Heart left ventricle (tissue), 16 donors: Measurements from ENCODE around the gene ZNF197. TPM values are rescaled to one million over a fixed set of nuclear protein-coding genes. Genes with fewer than 3 reads are reported as not detected.

Experiments
- ATAC-seq, 4 donors: fragments of 200-7000 bp; cut with Tn5 transposase; one replicate each; pipeline ENCODE4 v1.9.1; 2020 to 2022; ENCODE audit warnings: moderate library complexity in 4 of 4, mild to moderate bottlenecking in 3 of 4, moderate number of reproducible peaks in 1 of 4
- DNase-seq, 5 donors: peaks; one replicate each; pipeline ENCODE4 v3.0.0-alpha.2; 2020
- H3K27ac ChIP-seq, 12 donors: fragments of 200-600 bp; sonication (generic) in 4 of 12; one replicate each; pipeline versions ENCODE4 v1.5.0 to v1.8.0; 2016 to 2022; ENCODE audit warnings: mild to moderate bottlenecking in 2 of 12
- H3K27me3 ChIP-seq, 9 donors: fragments of 200-600 bp; sonication (generic) in 2 of 9; one replicate each; pipeline versions ENCODE4 v1.5.1 to v1.8.0; 2016 to 2022; ENCODE audit warnings: mild to moderate bottlenecking in 3 of 9
- H3K36me3 ChIP-seq, 9 donors: fragments of 200-600 bp; sonication (generic) in 2 of 9; one replicate each; pipeline versions ENCODE4 v1.5.0 to v1.8.0; 2018 to 2022; ENCODE audit warnings: mild to moderate bottlenecking in 2 of 9
- H3K4me1 ChIP-seq, 12 donors: fragments of 200-600 bp; sonication (generic) in 4 of 12; one replicate each; pipeline versions ENCODE4 v1.5.0 to v1.8.0; 2016 to 2022; ENCODE audit warnings: mild to moderate bottlenecking in 3 of 12
- H3K4me3 ChIP-seq, 12 donors: fragments of 200-600 bp; sonication (generic) in 4 of 12; one replicate each; pipeline versions ENCODE4 v1.5.0 to v1.8.0; 2017 to 2022; ENCODE audit warnings: mild to moderate bottlenecking in 9 of 12, moderate library complexity in 4 of 12
- H3K9me3 ChIP-seq, 12 donors: fragments of 200-600 bp; sonication (generic) in 4 of 12; one replicate each; pipeline versions ENCODE4 v1.5.0 to v1.8.0; 2016 to 2022; ENCODE audit warnings: mild to moderate bottlenecking in 1 of 12
- CTCF ChIP-seq, 12 donors: fragments of 200-600 bp; sonication (generic) in 4 of 12; IDR thresholded peaks; one replicate each; pipeline versions ENCODE4 v1.5.0 to v1.8.0; 2018 to 2022; ENCODE audit warnings: antibody characterized with exemption in 12 of 12, mild to moderate bottlenecking in 5 of 12
- POLR2A ChIP-seq, 2 donors: fragments of 450-650 bp; IDR thresholded peaks; one replicate each; pipeline ENCODE4 v1.6.1; 2017; ENCODE audit warnings: antibody characterized with exemption in 2 of 2, mild to moderate bottlenecking in 2 of 2, moderate library complexity in 2 of 2
- WGBS, 4 donors: extraction: QIAGEN DNeasy Blood & Tissue Kit in 2 of 4; methylation state at CpG; one replicate each; pipeline versions ENCODE4 v1.1.5 to v1.1.7; 2013 to 2018; 5-methylcytosine and 5-hydroxymethylcytosine counted together
- intact Hi-C, 10 donors: fragments of 100-400 bp; cut with DNase I; formaldehyde crosslinking; loops; one replicate each; pipeline versions ENCODE4 v1.11.1 to v1.14.2; 2022
- polyA plus RNA-seq, 2 donors: library from polyadenylated mRNA; stranded (reverse); fragments of 200-250 nt; gene quantifications; one replicate each; pipeline ENCODE4 v1.2.3, GENCODE V29; 2013
- total RNA-seq, 9 donors: library from RNA; depleted of rRNA in 2 of 9; stranded (reverse); fragments of >200 nt in 2 of 9; fragmentation: NEBNext Ultra II Directional in 3 of 9; extraction: Animal tissue kit (Norgen Biotek cat#: 25700) in 3 of 9; gene quantifications; one replicate each; pipeline versions ENCODE4 v1.1.0 to v1.2.4, GENCODE V29; 2016 to 2023
- donor health status: ischemic (EF 13 %, LVEDD 7.1; RV severe dilation, severe dysfunction).
- donor health status: healthy with polysubstance abuse.
- donor health status: DM: no; HTN: yes; CAD: no.
- donor health status: DM: no; HTN: no; CAD: no.
- donor health status: ischemic (EF 25% LVEDD 6.9; RV normal size, moderate dysfunction).
- donor health status: ischemic (EF 25% LVEDD 5.7; RV mildly dilated, moderate dysfunction).
- donor health status: healthy.
- donor health status: DM: yes; HTN: yes; CAD: no.
- donor health status: ischemic (EF 35%, LVEDD 5.7; RV mildly dilated, moderate dysfunction).
- donor health status: nonischemic (EF 11% LVEDD 7.7; RV severe dilation, severe dysfunction).
- donor health status: DM: yes; HTN: yes; CAD: no.
- donor health status: PGD.
- donor health status: ischemic (EF 29% LVEDD 5.4; RV normal size, mild dysfunction).
- donor health status: nonischemic (EF 23%, LVEDD 6.1; RV moderate dilation, normal function).

The ZNF197 gene
- total and polyA plus RNA-seq, 11 donors = 6.6 to 16.4 (median 11.4) TPM

GRCh38 chr3:44659015-44659414, 34.2 kb downstream of the ZNF197 start:
- peaks cover 0 to 44% (median 19%) of the 10 kb centered on the region in 12 donors for H3K9me3 ChIP-seq
- H3K4me1 ChIP-seq = peaks cover 0 to 6% (median 0%) of the 10 kb centered on the region in 12 donors
- H3K27me3 ChIP-seq = no peaks in the 10 kb centered on the region
- no peak for TF ChIP-seq POLR2A (IDR thresholded peaks at IDR 0.05)
- no peak for TF ChIP-seq CTCF (IDR thresholded peaks at IDR 0.05)
- 97 to 98% (median 98%) methylated on average over 7 of the region's 7 CpGs for WGBS, 4 donors
- no peak for DNase-seq
- no peak for ATAC-seq
- H3K27ac ChIP-seq = no peak overlapping the region
- H3K4me3 ChIP-seq = no peak overlapping the region
- H3K36me3 ChIP-seq = peaks cover 5 to 76% (median 71%) of the 10 kb centered on the region in 9 donors
- intact Hi-C loops = no loop called here

GRCh38 chr3:44659434-44659833, 34.6 kb downstream of the ZNF197 start:
- ATAC-seq (no peak), DNase-seq (no peak)
- no peak for TF ChIP-seq POLR2A (IDR thresholded peaks at IDR 0.05)
- TF ChIP-seq CTCF (IDR thresholded peaks at IDR 0.05) = no peak
- no peak overlapping the region for H3K4me3 ChIP-seq
- WGBS, 4 donors = 97 to 99% (median 98%) methylated on average over 6 of the region's 6 CpGs
- peaks cover 0 to 6% (median 0%) of the 10 kb centered on the region in 12 donors for H3K4me1 ChIP-seq
- no peak overlapping the region for H3K27ac ChIP-seq
- no peaks in the 10 kb centered on the region for H3K27me3 ChIP-seq
- peaks cover 3 to 72% (median 67%) of the 10 kb centered on the region in 9 donors for H3K36me3 ChIP-seq
- intact Hi-C loops = no loop called here
- H3K9me3 ChIP-seq = peaks cover 0 to 44% (median 19%) of the 10 kb centered on the region in 12 donors

GRCh38 chr3:44661189-44661588, 36.4 kb downstream of the ZNF197 start:
- TF ChIP-seq CTCF (IDR thresholded peaks at IDR 0.05) (peak in 3 of 12 donors; percentile 10 to 19 (median 13)), POLR2A (IDR thresholded peaks at IDR 0.05) (no peak)
- peaks cover 3 to 55% (median 50%) of the 10 kb centered on the region in 9 donors for H3K36me3 ChIP-seq
- intact Hi-C loops = no loop called here
- no peak overlapping the region for H3K27ac ChIP-seq
- DNase-seq (no peak), ATAC-seq (no peak)
- H3K4me3 ChIP-seq = no peak overlapping the region
- peaks cover 0 to 6% (median 0%) of the 10 kb centered on the region in 12 donors for H3K4me1 ChIP-seq
- H3K9me3 ChIP-seq = peaks cover 0 to 46% (median 19%) of the 10 kb centered on the region in 12 donors
- 97 to 100% (median 99%) methylated on average over 2 of the region's 2 CpGs for WGBS, 4 donors
- H3K27me3 ChIP-seq = no peaks in the 10 kb centered on the region

GRCh38 chr3:44665173-44665572, 40.3 kb downstream of the ZNF197 start:
- 95 to 98% (median 96%) methylated on average over 3 of the region's 3 CpGs for WGBS, 4 donors
- peaks cover 0 to 15% (median 12%) of the 10 kb centered on the region in 9 donors for H3K36me3 ChIP-seq
- H3K4me3 ChIP-seq = no peak overlapping the region
- DNase-seq (no peak), ATAC-seq (no peak)
- peaks cover 0 to 17% (median under 1%) of the 10 kb centered on the region in 12 donors for H3K9me3 ChIP-seq
- H3K27me3 ChIP-seq = no peaks in the 10 kb centered on the region
- H3K4me1 ChIP-seq = peaks cover 0 to 6% (median 0%) of the 10 kb centered on the region in 12 donors
- TF ChIP-seq CTCF (IDR thresholded peaks at IDR 0.05) (no peak), POLR2A (IDR thresholded peaks at IDR 0.05) (no peak)
- H3K27ac ChIP-seq = no peak overlapping the region
- intact Hi-C loops = no loop called here
